ENCODE data around the gene BRINP3.

GRCh38 chr1:190176776-190177175 is 300.9 kb downstream of the BRINP3 start:
- TF ChIP-seq EP300 (IDR thresholded peaks at IDR 0.05) (no peak), CTCF (IDR thresholded peaks at IDR 0.05) (no peak)

All from stomach (tissue), 4 donors.